ENCODE measurements around the gene MAPKAPK2.

MAPKAPK2 gene

GRCh38 chr1:206702260-206702659 lies 17.6 kb downstream of the MAPKAPK2 start:
- DNase-seq (ENCODE audit: low read depth in 1 of 2, low spot score in 1 of 2) = no peak

DNA sequence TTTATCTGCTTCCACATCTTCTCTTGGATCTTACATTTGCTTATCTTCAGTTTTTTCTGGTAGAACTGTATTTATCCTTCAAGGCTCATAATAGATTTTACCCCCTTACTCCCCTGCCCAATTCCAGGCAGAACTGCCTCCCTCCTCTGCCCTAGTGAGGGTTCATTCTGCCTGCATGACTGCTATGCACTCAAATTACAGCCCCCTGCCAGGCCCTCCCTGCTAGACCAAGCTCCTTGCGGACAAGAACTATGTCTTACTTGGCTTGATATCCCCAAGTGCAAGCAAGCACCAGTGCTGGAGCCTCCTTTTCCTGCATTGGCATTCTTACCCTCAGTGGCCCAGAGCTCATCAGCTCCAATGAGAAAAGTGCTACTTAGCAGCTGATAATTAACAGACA lies 18.1 kb downstream of the MAPKAPK2 start:
- no peak for DNase-seq (ENCODE audit: low read depth in 1 of 2, low spot score in 1 of 2)

DNA sequence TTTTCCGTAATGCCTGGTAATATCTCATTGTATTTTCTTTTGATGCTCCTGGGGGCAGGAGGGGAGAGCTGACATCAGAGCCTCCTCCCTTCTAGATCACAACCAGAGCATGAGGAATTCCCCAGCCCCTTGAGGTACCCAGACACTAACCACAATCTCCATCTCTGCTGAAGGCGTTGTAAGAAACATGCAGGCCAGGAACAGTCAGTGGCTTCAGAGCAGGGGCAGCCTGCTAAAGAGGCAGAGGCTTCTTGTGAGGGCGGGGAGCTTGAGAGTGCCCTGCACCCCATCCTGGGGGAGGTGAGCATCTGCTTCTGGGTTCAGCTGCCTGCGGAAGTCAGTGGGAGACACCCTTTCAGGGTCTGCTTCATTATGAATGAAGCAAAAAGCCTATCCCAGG lies 19.0 kb downstream of the MAPKAPK2 start:
- peak; percentile 12 to 16 for DNase-seq (ENCODE audit: low read depth in 1 of 2, low spot score in 1 of 2)

GRCh38 chr1:206704226-206704625 lies 19.5 kb downstream of the MAPKAPK2 start:
- no peak for DNase-seq (ENCODE audit: low read depth in 1 of 2, low spot score in 1 of 2)

DNA sequence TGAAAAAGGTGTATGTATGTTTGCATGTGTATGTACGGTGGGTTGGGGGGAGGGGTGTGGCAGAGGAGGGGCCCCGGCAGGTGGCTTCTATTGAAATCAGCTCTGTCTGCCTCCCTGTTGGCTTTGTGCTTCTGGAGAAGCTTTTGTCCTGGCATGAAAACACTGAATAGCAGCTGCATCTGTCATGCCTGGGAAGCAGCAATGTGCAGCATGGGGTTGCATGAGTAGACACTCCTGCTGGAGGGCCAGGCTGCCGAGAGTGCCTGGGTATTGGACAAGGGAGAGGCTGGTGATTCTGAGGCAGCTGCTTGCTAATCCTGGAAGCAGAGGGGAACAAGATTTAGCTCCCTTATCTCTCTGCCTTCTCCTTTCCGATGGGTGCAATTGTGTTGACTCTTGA lies 20.5 kb downstream of the MAPKAPK2 start:
- DNase-seq (ENCODE audit: low read depth in 1 of 2, low spot score in 1 of 2) = no peak

DNA sequence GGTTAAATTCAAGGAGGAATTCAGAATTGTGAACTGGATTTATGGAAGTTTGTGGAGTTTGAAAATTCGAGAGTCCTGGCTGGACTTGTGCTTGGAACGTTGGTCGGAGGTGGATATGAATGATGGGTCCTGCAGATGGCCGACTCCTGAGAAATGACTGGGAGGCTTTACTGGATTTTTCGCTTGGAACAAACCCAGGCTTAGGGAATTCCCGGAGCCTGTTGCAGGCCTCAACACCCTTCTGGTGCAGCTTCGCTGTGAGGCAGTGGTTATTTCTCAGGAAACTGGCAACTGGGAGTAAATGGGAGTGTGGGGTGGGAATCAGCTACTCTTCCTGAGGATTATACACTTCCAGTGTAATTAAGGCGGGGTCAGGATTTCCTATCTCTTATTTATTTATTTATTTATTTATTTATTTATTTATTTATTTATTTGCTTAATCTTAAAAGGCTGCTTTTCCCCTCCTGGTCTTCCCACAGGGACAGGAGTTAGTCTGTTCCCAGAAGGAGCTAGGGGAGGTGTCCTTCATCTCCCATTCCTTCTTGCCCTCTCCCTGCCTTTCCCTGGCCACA lies 21.1 kb downstream of the MAPKAPK2 start:
- DNase-seq (ENCODE audit: low read depth in 1 of 2, low spot score in 1 of 2) = no peak

DNA sequence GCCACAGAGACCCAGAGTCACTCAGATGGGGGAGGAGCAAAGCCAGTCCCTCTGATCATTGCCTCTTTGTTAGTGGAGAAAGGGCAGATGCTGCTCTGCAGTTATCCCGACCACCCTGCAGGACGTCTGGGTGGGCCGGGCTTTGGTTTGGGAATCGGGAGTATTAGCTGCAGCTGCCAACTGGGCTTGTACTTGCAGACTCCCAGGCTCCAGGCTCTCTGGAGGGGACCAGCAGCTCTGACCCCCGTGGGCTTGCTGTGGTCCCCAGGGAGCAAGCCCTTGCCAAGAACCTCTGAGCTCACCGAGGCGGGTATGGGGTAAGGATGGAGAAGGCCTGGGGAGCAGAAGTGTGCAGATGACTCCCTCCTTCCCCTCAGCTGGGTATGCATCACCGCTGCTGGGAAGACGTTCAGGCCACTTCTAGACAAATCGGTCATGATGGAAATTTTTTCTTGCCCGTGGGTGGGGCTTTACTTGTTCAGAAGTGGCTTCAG lies 21.6 kb downstream of the MAPKAPK2 start:
- peak in 1 of 2 donors; percentile 14 for DNase-seq (ENCODE audit: low read depth in 1 of 2, low spot score in 1 of 2)

DNA sequence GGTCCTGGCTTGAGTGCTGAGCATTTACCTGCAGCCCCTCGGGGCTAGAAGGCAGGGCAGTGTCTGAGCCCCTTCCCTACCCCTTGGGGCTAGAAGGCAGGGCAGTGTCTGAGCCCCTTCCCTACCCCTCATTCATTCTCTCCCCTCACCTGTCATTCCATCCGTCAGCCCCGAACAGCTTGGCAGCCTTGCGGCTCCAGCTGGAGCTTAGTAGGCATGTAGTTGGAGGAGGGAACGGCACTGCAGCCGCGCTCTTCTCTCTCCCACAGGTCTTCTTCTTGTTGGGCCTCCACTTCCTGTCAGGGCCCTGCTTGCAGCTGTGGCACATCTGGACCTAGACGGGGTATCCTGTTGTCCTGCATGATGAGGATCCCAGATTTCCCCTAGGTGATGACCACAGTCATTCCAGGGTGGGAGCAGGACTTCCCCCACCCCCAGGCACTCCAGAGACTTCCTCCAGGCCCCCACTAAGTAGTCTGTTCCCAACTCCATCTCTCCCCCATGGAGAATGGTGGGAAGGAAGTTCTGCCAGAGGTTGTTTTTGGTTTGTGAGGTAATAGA lies 22.2 kb downstream of the MAPKAPK2 start:
- DNase-seq (ENCODE audit: low read depth in 1 of 2, low spot score in 1 of 2) = no peak

DNA sequence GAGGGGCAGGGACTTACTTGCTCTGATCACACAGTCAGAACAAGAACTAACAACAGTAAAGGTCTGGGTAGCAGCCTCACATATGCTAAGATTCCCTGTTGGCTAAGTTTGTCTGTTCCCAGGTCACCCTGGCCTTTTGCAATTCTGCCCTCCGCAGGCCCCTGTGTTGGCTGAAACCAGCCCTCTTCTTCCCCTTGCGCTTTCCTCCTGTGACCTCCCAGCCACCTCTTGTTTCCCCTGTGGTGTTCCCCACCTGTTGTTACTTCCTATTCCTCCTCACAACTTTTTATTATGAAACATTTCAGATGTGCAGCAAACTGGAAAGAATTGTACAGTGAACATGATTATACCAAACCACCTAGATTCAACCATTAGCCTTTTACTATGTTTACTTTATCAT lies 23.4 kb downstream of the MAPKAPK2 start:
- no peak for DNase-seq (ENCODE audit: low read depth in 1 of 2, low spot score in 1 of 2)

DNA sequence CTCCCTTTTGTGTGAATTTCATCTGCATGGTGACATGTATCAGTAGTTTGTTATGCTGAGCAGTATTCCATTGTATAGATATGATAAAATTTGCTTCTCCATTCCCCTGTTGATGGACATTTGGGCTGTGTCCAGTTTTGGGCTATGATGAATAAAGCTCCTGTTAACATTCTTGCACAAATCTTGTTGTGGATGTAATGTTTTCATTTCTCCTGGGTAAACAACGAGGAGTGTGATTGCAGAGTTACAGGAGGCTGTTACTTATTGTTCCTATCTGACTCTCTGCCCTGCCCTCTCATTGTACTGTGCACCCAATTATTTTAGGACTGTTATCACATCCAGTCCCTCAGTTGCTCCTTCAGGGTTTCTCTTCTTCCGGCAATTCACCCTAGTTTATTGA lies 24.2 kb downstream of the MAPKAPK2 start:
- no peak for DNase-seq (ENCODE audit: low read depth in 1 of 2, low spot score in 1 of 2)

DNA sequence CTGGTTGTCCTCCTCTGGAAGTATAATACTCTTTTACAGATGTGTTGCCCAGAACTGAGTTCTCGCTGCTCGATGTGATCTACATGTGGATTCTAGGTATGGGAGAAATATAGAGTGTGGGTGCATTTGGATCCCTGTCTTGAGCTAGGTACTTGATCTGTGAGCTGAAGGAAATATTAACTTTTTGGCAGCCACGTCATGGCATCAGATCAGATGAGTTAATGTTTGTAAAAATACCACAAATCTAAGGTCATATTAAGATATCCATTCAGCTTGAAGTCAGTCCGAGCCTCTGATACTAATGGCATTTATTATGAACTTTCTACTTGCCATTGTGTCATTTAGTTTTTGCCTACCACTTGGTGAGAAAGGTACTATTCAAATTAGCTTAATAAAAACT lies 24.6 kb downstream of the MAPKAPK2 start:
- no peak for DNase-seq (ENCODE audit: low read depth in 1 of 2, low spot score in 1 of 2)

- no peak for DNase-seq (ENCODE audit: low read depth in 1 of 2, low spot score in 1 of 2)
Measured at GRCh38 chr1:206709772-206710459, 25.2 kb downstream of the MAPKAPK2 start.

DNA sequence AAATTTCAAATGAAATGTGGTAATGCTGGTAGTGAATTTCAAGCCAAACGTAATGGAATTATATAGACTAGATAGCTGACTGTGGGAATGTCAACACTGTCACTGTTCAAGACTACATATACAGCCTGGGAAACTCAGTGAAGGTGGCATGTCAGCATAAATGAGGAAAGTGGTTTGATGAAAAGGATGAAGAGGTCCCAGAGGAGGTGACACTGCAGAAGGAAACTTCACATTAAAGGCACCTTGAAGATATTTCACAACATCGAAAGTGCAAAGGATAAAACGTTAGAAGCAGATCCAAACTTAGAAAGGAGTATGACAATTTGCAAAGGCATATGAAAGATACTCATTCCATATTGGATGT lies 25.7 kb downstream of the MAPKAPK2 start:
- DNase-seq (ENCODE audit: low read depth in 1 of 2, low spot score in 1 of 2) = no peak

GRCh38 chr1:206713070-206713469 lies 28.4 kb downstream of the MAPKAPK2 start:
- no peak for DNase-seq (ENCODE audit: low read depth in 1 of 2, low spot score in 1 of 2)

DNA sequence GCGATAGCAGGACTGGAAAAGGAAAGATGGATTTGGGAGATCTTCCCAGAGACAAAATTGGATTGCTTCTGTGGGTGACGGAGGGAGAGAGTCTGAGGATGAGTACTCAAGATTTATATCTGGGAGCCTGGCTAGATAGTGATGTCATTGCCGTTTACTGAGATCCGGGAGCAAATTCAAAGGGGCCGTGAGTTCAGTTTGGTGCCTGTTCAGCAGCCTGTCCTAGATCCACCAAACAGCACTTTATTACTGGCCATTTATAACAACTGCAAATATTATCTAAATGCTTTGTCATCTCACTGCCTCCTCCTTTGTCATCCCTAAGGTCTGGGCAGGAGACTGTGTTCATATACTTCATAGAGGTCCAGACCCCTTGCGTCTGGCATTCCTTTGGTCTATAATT lies 29.2 kb downstream of the MAPKAPK2 start:
- no peak for DNase-seq (ENCODE audit: low read depth in 1 of 2, low spot score in 1 of 2)

DNA sequence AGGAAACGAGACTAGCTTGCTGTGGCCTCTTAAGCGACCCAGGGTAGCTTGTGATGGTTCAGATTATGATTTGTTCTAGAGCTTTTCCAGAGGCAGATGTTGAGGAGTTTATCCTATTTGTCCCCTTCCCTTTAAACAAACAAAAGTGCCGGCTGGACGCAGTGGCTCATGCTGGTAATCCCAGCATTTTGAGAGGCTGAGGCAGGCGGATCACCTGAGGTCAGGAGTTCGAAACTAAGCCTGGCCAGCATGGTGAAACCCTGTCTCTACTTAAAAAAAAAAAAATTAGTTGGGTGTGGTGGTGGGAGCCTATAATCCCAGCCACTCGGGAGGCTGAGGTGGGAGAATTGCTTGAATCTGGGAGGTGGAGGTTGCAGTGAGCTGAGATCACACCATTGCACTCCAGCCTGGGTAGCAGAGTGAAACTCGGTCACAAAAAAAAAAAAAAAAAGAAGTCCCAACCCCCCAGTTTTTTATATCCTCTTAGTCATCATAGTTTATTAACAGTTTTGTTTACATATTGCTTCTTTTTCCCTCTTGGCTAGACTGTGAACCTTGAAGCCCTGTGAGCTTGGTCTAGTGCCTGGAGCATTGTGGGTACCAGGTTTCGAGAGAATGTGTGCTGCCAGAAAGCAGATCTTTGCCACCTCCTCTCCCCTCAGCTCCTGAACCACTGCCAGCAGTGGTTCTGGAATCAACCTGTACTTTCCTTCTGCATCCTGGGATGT lies 29.8 kb downstream of the MAPKAPK2 start:
- DNase-seq (ENCODE audit: low read depth in 1 of 2, low spot score in 1 of 2) = no peak

GRCh38 chr1:206715120-206715519 lies 30.4 kb downstream of the MAPKAPK2 start:
- DNase-seq (ENCODE audit: low read depth in 1 of 2, low spot score in 1 of 2) = no peak

GRCh38 chr1:206715552-206716158 lies 30.9 kb downstream of the MAPKAPK2 start:
- no peak for DNase-seq (ENCODE audit: low read depth in 1 of 2, low spot score in 1 of 2)

GRCh38 chr1:206716159-206716869 lies 31.6 kb downstream of the MAPKAPK2 start:
- no peak for DNase-seq (ENCODE audit: low read depth in 1 of 2, low spot score in 1 of 2)

- no peak for DNase-seq (ENCODE audit: low read depth in 1 of 2, low spot score in 1 of 2)
Measured at GRCh38 chr1:206716870-206717673, 32.4 kb downstream of the MAPKAPK2 start.

Data from stimulated activated CD4-positive, alpha-beta T cell treated with anti-CD3 and anti-CD28 coated beads, Interleukin-15, amount 100 ng/mL, for 1 hour (primary cell).